Glomerular endothelial cell (primary cell): ENCODE measurements around the gene CHCHD1. TPM values are rescaled to one million over a fixed set of nuclear protein-coding genes. Genes with fewer than 3 reads are reported as not detected.
A peak's percentile ranks its signal among the peaks of the same experiment; 100 is the strongest.
"Not testable (repeated sequence)": the region's sequence is repeated elsewhere in the genome, so short reads cannot be mapped to it uniquely, and the experiment has no call there.

ENCODE experiments used
- DNase-seq: peaks from one replicate; pipeline ENCODE4 v3.0.0-alpha.2; 2011; ENCODE audit warnings: low read depth, low spot score; ENCODE audit errors: extremely low read depth
- total RNA-seq: library from RNA; depleted of rRNA; stranded (reverse); fragments of >200 nt; gene quantifications from 2 replicates; pipeline ENCODE4 v1.2.3, GENCODE V29; 2015

Gene CHCHD1
- total RNA-seq, 1 donor from 2014 or later: 38.7 TPM

DNA sequence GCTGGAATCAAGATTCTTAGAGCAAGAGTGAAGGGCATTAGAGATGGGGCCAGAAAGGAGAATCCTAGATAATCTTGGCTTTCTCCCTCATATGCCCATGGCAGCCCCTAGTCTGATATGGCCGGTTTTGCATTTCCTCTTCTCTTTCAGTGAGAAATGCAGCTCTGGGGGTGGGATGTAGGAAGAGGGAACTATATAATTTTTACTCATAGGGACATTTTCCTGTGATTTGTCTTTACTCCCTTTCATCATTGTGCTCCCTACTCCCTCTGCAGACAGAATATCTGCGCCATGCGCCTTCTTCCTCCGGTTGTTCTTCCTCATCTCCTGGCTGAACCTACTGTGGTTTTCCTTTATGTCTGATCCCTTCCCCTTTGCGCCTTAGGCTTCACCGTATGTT, 16.8 kb upstream of the CHCHD1 start:
- no peak for DNase-seq

DNA sequence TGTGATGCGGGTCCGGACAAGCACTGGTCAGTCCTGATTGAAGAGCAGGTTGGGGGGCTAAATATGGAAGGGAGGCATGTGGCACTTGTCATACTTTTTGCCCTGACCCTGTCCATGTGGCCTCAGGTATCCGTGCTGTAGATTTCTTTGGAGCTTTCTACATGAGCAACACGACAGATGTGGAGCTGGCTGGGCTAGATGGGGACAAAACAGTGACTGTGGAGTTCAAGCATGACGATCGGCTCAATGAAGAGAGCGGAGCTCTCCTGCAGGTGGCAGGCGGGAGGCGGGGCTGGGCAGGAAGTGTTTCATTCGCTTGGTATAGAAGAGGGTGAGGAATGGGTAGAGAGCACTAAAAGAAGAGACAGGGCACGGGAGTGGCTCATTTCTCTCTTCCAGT, 13.0 kb upstream of the CHCHD1 start:
- DNase-seq: no peak

DNA sequence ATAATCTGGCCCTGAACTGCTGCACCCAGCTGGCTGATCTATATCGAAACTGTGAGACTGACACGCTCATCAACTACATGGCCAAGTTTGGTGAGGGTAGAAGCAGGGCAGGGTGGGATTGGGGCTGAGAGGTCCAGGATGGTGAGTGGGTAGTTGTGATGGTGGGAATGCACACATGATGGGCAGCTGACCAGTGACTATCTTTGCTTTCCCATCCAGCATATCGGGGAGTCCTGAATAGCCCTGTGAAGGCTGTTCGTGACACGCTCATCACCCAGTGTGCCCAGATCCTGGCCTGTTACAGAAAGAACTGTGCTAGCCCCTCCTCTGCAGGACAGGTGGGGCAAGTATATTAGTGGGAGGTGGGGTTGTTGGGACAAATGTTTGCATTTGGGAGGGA, 12.5 kb upstream of the CHCHD1 start:
- no peak for DNase-seq

DNA sequence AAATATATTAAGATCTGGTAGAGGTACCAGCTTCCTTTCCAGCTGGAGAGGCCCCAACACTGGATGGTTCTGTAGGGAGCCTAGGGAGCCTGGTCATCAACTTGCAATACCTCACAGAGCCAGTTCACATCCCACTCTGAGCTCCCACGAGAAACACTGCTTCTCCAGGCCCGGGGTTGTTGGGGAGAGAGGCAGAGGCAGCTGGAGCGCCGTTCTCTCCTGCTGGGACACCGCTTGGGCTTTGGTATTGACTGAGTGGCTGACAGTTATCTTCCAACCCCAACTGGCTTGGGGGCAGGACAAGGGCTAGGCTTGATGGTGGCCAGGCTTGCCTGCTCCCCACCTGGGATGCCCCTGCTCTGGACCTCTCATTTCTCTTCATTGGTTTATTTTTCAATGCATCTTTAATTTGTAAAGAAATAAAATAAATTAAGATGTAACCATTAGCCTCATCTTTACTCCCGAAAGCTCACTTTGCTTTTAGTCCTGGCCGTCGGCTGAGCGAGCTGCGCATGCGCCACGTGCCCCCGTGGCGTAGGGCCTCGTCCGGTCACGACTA, 10.0 kb upstream of the CHCHD1 start:
- DNase-seq: no peak

DNA sequence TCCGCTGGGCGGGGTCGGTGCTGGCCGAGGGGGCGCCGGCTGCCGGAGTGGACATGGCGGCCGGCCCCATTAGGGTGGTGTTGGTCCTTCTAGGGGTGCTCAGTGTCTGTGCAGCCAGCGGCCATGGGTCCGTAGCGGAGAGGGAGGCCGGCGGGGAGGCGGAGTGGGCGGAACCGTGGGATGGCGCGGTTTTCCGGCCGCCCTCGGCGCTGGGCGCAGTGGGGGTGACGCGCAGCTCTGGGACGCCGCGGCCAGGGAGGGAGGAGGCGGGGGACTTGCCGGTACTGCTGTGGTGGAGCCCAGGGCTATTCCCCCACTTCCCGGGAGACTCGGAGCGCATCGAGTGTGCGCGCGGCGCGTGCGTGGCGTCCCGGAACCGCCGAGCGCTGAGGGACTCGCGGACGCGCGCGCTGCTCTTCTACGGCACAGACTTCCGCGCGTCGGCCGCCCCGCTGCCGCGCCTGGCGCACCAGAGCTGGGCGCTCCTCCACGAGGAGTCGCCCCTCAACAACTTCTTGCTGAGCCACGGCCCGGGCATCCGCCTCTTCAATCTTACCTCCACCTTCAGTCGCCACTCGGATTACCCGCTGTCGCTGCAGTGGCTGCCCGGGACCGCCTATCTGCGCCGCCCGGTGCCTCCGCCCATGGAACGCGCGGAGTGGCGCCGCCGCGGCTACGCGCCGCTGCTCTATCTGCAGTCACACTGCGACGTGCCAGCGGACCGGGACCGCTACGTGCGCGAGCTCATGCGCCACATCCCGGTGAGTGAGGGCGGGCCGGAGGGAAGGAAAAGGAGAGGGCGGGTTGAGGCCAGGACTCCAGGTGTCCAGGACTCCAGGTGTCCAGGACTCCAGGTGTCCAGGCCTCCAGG, 9.3 kb upstream of the CHCHD1 start:
- DNase-seq: no peak

DNA sequence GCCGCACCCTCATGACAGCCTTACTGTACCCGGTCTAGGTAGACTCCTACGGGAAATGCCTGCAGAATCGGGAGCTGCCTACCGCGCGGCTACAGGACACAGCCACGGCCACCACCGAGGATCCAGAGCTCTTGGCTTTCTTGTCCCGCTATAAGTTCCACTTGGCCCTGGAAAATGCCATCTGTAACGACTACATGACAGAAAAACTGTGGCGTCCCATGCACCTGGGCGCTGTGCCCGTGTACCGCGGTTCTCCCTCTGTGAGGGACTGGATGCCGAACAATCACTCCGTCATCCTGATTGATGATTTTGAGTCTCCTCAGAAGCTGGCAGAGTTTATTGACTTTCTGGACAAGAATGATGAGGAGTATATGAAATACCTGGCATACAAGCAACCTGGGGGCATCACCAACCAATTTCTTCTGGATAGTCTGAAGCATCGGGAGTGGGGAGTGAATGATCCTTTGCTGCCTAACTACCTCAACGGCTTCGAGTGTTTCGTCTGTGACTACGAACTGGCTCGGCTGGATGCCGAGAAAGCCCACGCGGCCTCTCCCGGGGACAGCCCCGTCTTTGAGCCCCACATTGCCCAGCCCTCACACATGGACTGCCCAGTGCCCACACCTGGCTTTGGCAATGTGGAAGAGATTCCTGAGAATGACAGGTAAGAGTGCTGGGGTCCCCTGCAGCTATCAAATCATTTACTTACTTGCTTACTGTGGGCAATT, 8.5 kb upstream of the CHCHD1 start:
- DNase-seq: no peak

DNA sequence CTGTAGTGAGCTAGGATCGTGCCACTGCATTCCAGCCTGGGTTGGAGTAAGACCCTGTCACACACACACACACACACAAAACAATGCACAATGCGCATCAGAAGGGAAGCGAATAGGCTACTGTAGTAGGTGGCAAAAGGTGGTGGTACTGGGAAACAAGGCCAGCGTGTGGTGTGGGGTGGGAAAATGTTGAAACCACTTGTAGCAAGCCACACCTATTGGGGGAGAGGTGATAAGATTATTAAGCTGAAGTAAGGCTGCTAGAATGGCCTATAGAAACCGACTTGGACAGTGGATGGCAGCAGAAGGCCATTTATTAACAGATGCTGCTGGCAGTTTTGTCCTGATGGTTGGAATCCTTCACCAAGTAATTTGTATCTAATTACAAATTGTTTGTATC, 7.2 kb upstream of the CHCHD1 start:
- DNase-seq: no peak

DNA sequence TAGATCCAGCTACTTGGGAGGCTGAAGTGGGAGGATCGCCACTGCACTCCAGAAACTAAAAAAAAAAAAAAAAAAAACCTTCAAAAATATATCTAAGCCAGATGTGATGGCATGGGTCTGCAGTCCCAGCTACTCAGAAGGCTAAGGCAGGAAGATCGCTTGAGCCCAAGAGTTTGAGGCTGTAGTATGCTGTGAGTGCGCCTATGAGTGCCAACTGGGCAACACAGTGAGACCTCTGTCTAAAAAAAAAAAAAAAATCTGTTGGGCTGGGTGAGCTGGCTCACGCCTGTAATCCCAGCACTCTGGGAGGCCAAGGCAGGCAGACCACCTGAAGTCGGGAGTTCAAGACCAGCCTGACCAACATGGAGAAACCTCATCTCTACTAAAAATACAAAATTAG, 2.8 kb upstream of the CHCHD1 start:
- no peak for DNase-seq

DNA sequence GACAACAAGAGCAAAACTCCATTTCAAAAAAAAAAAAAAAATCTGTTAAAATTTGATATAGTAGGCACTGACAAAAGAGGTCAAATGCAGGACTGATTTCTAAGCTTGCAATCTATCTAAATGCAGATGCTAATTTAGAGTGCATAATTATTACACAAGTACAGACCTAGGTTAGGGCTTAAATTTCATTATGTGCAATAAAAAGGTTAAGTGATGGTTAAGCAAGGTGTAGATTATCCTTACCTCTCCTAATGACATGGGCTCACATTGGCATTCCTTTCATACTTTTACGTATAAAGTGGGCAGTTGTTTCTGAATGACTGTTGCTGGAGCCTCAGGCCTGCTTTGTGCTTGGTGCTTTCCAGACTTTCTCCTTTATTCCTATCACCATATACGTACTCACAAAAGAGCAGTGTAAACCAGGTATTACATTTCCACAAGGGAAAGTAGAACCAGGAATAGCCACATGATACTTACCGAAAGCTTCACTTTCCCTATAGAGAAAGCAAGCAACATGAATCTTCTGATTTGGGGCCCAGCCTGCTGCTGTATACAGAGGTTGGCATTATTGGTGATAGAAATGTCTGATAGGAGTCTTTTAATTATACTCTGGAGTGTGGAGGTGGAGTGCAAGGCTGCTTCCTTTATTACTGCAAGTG, 2.2 kb upstream of the CHCHD1 start:
- no peak for DNase-seq

DNA sequence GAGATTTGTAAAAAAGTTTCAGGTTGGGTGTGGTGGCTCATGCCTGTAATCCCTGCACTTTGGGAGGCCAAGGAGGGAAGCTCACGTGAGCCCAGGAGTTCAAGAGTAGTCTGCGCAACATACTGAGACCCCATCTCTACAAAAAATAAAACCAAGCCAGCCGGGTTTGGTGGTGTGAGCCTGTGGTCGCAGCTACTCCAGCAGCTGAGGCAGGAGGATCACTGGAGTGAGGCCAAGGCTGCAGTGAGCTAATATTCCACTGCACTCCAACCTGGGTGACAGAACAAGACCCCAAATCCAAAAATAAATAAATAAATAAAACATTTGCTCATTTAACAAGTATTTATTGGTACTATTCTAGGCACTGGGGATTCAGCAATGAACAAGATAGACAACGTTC, 1.5 kb upstream of the CHCHD1 start:
- DNase-seq: no peak

DNA sequence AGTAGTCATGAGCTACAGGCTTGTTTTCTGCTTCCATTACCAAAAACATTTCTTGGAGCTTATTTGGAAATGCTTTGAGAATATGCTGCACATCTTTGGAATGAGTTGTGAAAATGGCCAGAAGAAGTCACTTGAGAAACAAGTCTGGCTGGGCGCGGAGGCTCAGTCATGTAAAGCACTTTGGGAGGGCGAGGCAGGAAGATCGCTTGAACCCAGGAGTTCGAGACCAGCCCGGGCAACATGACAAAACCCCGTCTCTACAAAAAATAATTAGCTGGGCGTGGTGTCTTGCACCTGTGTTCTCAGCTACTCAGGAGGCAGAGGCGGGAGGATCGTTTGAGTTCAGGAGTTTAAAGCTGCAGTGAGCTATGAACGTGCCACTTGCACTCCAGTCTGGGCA, 882 bp upstream of the CHCHD1 start:
- DNase-seq: no peak

DNA sequence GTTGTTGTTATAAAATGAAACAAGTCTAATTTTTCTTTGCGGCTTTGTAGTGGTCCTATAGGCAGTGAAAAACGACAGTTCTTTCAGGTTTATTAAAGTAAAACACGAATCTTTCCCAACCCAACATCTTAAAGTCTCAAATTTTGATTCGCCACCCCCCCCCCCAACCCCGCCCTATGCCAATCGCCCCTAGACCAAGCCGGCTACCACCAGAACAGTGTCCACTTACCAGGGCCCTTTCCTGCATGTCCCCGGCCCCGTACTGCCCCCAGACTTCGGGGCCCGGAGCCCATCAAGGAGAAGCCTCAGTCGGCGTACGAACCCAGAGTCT, 335 bp upstream of the CHCHD1 start:
- no peak for DNase-seq

DNA sequence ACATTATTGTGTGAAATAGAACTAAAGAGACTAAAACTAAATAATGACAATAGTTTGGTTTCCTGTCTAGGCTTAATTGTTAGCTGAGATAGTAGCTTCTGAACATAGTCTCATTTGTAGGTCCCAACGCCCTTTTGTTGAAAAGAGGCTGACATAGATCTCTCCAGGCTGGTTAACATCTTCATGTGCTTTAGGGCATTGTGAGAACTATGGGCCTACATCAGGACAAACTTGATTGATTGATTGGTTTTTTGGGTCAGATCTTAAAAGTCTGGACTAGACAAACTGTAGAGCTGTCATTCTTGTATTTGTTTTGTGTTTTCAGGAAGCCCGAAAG, 869 bp downstream of the CHCHD1 start:
- DNase-seq: no peak

DNA sequence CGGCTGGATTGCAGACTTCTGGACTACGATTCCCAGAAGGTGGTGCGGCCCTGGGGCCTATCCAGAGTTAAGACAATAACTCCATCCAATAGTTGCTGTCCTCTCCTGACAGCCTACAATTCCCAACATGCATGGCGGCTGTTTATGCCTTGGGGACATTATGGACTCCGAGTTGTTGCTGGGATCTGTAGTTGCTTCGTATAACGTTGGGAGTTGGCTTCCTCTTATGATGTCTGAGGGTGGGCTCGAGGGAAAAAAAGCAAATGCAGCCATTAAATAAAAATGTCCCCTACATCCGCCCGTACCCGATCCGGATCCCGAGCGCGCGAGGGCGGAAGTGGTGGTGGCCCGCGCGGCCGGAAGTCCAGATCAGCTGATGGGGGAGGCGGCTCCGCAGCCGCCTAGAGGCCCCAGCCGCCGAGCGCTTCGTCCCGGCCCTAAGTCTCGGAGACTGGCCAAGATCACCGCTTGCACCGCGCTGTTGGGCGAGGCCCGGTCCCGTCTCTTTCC, 3.4 kb downstream of the CHCHD1 start, which contains the start of gene ZSWIM8:
TSS of gene ZSWIM8 (plus strand) at position 396 of the 510 bp plus-strand sequence. CDS start 273 bp downstream, outside the sequence.
- DNase-seq: peak; percentile 79

DNA sequence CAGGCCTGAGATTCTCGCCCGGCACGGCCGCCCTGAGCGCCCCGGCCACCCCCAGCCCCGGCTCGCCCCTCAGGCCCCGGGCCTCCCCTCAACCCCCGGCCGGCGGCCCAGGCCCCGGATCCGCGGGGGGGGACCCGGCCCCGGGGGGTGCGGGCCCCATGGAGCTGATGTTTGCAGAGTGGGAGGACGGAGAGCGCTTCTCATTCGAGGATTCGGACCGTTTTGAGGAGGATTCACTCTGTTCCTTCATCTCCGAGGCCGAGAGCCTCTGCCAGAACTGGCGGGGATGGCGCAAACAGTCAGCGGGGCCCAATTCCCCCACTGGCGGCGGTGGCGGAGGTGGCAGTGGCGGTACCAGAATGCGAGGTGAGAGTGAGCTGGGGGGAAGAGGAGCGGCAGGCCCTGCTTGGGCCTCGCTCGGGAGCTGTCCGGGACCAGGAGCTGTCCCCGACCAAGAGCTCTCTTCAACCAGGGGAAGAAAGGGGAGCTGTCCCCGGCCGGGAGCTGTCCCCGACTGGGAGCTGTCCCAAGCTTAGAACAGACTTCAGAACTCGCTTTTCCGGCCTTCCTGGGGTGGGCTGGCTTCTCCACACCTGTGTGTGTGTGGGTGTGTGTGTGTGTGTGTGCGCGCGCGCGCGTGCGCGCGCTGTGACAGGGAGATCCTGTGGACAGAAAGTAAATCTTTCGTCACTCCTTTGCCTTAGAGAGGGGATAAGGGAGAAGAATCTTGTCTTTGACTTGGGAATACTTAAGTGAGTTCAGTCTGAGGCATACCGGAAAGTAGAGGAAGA, 4.1 kb downstream of the CHCHD1 start:
- DNase-seq: no peak

DNA sequence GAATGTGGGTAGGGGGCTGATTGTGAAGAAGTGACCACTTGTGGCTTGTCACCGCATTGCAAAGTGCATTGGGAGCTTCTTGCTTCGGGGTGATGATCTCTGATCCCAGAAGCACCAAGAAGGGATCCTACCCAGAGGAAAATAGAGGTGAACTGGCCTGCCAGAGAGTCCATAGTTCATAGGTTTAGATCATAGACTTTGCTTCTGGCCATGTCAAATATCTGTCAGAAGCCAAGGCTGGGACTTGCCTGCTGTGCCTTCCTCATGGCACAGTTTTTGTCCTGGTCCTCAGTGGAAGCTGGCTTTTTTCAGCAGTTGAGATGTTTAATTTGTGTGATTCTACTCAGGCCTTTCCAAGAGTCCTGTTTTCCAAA, 4.7 kb downstream of the CHCHD1 start:
- no peak for DNase-seq

DNA sequence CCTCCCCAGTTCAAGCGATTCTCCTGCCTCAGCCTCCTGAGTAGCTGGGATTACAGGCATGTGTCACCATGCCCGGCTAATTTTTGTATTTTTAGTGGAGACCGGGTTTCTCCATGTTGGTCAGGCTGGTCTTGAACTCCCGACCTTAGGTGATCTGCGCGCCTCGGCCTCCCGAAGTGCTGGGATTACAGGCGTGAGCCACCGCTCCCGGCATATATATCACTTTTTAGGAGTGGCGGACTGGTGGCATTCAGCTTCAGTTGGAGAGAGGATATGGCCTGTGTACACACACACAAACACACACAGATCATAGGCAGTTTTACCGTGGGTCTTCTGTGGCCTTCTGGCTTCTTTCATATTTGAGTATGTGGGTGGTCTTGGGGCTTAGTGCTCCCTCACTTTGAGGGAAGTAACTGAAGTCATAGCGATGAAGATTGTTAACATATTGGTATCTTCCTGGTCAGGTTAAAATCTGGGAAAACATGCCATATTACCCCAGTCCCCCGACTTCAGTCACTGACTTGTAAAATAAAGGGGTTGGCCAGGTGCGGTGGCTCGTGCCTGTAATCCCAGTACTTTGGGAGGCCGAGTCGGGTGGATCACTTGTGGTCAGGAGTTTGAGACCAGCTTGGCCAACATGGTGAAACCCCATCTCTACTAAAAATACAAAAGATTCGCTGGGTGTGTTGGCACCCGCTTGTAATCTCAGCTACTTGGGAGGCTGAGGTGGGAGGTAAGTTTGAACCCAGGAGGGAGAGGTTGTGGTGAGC, 5.4 kb downstream of the CHCHD1 start:
- not testable (repeated sequence) for DNase-seq

DNA sequence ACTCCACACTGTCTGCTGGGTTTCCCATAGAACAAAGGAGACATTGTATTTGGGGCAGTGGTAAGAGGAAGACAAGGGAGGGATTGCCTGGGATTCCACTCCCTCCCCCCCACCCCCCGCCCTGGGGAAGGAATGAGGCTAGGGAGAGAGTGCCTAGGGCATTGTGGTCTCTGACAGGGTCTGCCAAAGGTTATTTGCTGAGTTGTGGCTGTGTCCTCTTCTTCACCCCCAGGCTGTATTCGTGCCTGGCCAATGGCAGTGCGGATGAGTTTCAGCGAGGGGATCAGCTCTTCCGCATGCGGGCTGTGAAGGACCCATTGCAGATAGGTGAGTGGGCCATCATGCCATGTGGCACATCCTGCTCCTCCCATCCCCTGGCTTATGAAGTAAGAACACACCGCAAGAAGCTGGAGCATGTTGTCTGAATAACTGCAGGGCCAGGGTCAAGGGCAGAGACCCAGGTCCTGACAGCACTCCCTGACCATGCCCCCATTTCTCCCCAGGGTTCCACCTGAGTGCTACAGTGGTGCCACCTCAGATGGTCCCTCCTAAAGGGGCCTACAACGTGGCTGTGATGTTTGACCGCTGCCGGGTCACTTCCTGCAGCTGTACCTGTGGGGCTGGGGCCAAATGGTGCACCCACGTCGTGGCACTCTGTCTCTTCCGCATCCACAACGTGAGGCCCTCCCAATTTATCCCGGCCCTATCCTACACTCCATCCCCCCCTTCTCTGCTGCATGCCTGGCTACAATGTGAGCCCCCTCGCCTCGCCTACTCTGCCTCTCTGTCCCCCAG, 7.2 kb downstream of the CHCHD1 start:
- no peak for DNase-seq

DNA sequence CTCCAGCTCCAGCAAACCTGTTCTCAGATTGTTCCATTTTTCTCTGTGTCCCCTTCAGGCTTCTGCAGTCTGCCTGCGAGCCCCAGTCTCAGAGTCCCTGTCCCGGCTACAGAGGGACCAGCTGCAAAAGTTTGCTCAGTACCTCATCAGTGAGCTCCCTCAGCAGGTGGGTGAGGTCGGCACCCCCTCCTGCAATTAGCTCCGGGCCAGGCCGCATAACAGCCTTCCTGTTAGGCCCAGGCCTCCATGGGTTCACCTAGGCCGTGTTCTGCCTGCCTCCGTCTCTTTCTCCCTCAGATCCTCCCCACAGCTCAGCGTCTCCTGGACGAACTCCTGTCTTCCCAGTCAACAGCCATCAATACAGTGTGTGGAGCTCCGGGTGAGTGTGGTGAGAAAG, 7.8 kb downstream of the CHCHD1 start:
- DNase-seq: no peak
